ENCODE results near the gene MNDA.

GRCh38 chr1:158830074-158830677 lies 975 bp upstream of the MNDA start:
- TF ChIP-seq CTCF (conservative IDR thresholded peaks at IDR 0.05 in 1 of 2, IDR thresholded peaks at IDR 0.05 in 1 of 2; ENCODE audit: low read depth in 1 of 2, low read length in 2 of 2) (no peak), EZH2 (IDR thresholded peaks at IDR 0.05; ENCODE audit: low read length, missing control alignments) (no peak)
